NCI-H2081 (cell line): ENCODE measurements around the gene C21orf91.
A peak's percentile ranks its signal among the peaks of the same experiment; 100 is the strongest.

Experiments used
- DNase-seq, 2 experiments: peaks; one replicate each; lab custom pipeline; 2025; lab: John Stamatoyannopoulos, UW

The C21orf91 gene

GRCh38 chr21:17819114-17819876 is at the start of gene C21orf91:
TSS of gene C21orf91 (minus strand) at chr21:17819356. CDS start at chr21:17818318, 1,038 bp downstream.
- DNase-seq = peak; percentile 68 to 83

DNA sequence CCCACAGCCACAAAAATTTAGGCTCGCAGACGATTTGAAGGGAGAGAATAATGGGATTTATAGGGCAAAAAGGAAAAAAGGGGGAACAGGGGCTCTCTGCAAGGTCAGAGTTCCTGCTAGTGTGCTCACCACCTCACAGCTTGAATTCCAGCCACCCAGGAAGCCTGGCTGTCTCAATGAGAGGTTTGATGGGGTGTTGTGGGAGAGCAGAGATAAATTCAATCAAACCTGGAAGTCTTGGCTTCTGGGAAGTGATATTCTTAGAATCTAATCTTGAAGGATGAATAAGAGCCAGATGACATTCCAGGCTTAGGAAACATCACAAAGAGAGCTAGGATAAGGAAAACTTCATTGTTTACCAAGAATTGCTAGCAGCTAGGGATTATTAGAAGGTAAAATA is 47.4 kb upstream of the C21orf91 start:
- no peak for DNase-seq

DNA sequence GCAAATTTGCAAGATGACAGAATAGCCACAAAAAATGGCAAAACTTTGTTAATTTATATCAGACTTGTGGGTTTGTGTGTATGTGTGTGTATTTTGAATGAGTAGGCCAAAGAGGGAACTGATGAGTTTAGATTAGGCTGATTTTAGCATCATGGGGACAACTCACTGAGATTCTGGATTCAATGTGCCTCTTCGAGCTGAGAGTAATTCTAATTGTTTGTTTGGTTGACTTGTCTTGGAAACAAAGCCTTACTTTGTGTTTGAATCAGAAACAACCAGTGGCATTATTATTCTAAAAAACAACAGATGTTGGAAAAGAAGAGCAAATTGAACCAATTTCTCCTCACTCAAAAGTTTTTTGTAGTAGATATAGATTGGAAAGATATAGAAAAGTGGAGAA is 40.5 kb upstream of the C21orf91 start:
- DNase-seq = no peak

GRCh38 chr21:17858747-17859146 is 39.6 kb upstream of the C21orf91 start:
- DNase-seq = no peak

- DNase-seq = no peak
These were observed 35.6 kb upstream of the C21orf91 start for GRCh38 chr21:17854745-17855144.

GRCh38 chr21:17853393-17854275 is 34.5 kb upstream of the C21orf91 start:
- no peak for DNase-seq

GRCh38 chr21:17848228-17848627 is 29.1 kb upstream of the C21orf91 start:
- DNase-seq = no peak

DNA sequence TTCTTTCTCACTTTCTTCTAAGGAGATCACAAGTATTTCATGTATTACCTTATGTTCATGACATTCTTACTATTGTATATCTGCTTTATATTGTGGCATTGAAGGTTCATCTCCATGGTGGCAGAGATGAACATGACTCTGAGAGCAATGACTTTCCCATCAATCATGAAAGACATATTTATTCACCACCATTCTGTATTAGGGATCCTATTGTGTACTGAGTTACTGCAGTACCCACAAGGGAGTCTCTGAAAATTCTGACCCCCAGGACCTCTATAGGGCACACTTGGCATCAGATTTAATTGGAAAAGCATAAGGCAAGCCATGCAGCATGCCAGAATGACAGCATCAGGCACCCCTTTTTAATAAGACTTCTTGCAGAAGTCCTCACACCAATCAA is 21.9 kb upstream of the C21orf91 start:
- DNase-seq = no peak

DNA sequence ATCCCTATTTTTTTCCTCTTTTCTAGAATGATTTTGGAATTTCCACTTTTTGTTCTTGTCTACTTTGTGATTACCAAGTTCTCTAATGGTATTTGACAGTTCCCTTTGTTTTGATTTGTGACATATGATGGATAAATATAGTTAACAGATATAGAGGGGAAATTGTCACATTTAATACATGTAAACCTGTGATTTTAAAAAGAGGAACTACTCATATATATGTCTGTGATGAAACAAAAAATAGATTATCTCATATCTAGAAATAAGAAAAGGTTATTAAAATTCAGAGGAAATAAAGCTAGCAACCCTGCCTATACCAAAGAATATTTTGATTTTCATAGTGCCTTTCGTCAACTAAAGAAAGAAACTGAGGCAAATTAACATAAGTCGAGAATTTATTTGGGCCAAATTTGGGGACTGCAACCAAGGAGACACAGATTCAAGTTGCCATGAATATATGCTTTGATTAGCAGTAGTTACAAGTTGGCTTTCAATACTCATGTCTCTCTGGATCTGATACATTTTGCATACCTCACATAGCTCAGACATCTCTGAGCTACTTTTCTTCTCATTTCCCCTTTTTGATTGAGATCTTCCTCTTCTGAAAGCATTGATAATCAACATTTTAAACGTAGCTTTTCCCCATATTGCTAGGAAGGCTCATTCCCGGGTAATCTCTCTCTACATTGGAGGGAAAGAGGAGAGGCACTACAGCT is 15.6 kb upstream of the C21orf91 start:
- DNase-seq = no peak

DNA sequence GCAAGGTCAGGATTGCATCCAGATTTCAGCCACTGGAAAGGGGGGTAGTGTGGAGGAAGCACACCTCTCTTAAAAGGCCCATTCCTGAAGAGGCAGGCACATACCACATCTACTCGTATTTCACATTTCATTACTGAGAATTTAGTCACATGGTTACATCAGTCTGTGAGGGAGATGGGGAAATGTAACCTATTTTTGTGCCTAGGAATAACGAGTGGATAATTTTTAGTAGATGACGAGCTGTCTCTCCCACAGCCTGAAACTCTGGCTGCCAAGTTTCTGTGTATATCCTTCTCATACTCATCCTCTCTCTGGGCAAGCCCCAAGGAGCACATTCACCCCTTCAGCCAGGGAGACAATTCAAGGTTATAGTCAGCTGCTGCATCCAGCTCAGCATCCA is 10.3 kb upstream of the C21orf91 start:
- no peak for DNase-seq

DNA sequence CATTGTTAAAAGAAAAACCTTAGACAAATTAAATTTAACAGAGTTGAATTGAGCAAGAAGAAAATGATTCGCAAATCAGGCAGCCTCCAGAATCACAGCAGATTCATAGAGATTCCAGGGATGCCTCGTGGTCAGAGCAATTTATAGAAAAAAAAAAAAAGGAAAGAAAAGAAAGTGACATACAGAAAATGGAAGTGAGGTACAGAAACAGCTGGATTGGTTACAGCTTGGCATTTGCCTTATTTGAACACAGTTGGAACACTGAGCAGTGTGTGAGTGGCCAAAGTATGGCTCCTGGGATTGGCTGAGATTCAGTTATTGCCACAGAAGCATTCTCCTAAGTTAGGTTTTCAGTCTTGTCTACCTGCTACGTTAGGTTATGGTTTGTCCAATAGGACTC is 9.1 kb upstream of the C21orf91 start:
- no peak for DNase-seq

- DNase-seq = no peak
These were observed 4.7 kb upstream of the C21orf91 start for GRCh38 chr21:17823846-17824245.

- no peak for DNase-seq
These were observed 2.0 kb upstream of the C21orf91 start for GRCh38 chr21:17821121-17821520.

GRCh38 chr21:17819877-17820229 is 697 bp upstream of the C21orf91 start:
- DNase-seq = no peak

DNA sequence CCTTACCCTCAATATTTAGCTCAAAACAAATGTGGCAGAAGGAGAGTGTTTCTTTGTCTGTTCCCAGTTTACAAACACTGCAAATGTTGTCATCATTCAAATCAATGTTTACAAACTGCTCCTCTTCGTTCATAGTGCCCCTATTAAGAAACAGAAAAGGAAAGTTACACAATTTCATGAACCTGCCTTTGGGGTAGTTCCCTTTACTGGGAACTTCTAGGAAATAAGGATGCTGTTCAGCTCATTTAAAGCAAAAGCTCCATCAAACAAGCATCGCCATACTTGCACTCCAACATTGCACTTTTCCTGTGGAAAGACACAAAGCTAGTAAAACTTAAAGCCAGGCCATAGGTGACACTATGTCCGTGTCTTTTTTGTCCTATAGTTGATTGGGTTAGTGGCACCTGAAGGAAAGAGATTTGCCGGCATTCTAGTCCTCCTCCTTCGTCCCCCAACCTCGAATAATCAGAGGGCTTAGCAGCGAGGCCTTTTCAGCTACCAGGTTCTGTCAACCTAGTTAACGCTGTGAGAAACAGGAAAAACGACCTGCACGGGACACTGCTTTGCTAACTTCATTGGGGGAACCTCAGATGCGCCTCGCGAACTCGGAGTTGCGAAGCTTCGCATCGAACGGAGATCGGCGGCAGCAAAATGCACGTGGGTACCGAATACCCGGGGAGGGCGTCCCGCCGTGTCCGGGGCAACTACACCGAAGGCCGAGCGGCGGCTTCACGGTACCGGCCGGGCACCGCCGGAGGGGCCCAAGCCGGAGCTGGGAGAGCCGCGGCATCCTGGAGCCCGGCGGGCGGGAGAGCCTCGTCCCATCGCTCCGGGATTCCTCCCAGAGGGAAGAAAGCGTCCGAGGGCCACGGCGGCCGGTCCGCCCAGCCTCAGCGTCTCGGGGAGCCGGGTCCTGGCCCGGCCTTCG is 706 bp downstream of the C21orf91 start:
- peak in 1 of 2 experiments; percentile 12 for DNase-seq

DNA sequence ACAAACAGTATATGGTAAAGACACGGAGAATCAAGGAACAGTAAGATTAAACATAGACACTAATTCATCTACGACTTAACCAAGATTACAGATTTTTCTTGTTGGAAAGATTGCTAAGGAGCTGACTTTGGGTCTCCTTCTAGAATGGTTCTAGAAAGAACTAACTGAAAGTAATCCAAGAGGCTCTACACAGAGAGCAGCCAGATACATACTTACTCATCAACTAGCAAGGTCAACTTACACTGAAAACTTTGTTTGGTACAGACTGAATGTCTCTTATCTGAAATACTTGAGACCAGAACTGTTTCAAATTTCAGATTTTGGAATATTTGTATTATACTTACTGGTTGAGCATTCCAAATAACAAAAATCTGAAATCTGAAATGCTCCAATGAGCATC is 5.8 kb downstream of the C21orf91 start:
- no peak for DNase-seq

DNA sequence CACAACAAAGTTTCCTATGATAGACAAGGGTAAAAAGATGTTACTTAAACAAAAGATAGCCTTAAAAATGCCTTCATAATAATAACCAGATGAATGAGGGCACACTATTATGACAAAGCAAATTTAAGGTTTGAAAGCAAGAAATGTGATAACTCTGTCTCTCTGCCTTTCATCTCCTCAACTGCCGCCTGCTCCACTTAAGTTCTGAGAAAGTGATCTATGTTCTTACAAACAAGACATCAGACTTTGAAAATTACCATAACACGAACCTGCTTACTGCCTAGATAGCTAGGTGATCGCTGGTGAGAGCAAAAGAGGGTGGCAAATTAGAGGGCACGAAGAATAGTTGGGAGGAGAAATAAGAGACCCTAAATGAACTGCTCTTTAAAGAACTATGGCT is 13.2 kb downstream of the C21orf91 start:
- no peak for DNase-seq

DNA sequence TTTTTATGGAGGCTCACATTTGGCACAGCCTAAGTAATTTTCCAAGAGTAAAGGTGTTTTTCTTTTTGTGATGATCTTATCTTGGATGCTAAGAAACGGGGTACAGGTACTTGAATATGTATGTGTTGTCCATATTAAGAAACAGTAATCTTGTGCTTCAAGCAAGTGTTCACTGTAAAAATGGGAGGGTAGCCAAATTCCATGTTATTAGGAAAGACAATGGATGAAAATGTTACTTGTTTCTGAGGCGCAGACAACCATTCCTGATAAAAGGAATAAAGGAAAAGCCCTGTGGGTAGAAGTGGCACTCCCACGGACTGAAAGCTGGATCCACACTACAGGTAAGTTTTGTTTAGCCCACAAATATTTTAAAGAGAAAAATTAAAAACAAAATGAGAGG is 15.6 kb downstream of the C21orf91 start:
- no peak for DNase-seq

DNA sequence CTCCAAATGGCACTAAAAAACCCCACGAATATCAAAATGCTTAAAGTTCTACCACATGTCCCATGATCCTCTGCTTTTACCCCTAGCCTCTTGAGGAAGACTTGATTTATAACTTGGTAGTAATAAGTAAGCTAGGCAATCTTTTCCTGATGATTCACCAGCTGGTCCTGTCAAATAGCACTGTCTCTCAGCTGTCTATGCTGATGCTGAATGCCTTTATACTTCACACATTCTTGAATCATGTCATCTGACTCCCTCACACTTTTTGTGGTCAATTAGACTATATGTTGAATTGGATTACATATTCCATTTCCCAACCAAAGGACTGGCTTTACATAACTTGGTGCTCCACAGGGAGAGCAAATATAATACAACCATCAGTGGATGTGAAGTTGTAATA is 16.6 kb downstream of the C21orf91 start:
- no peak for DNase-seq

DNA sequence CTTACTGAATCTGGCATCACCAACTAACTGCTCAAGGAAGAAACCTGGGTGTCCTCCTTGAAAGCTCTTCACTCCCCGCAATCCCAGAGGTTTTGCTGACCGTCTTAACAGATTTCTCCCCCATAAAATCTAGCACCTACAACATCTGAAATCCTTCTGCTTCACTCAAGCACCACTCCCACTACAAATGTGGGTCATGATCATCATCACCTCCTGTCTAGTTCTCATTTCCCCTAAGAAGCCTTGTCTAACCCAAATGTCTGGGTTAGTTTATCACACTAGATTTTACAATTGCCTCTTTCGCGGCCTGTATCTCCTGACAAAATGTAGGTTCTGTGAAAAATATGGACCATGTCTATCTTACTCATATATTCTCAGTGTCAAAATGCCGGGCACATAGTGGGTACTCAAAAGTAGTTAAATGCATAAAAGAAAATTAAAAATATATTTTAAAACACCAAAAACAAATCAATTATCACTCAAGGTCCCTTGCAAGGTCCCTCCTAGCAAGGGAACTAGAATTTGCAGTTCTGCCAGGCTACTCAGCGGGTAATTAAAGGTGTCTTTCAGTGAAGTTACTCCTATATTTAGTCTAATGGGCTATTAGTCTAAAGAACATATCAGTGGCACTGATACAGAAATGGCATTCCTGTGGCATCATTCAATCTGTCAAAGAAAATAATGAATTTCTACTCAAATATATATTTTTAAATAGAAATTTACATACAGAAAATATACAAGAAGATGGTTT is 19.6 kb downstream of the C21orf91 start:
- no peak for DNase-seq

GRCh38 chr21:17798796-17799195 is 20.4 kb downstream of the C21orf91 start:
- DNase-seq = no peak
